NCI-H2227 (cell line): Measurements from ENCODE around the gene IGFBP4.

Experiments used
- DNase-seq: peaks from one replicate; lab custom pipeline; 2025; ENCODE audit not compliant: unreplicated experiment; lab: John Stamatoyannopoulos, UW

The IGFBP4 gene

GRCh38 chr17:40431231-40431602, 12.0 kb upstream of the IGFBP4 start:
- DNase-seq: no peak

GRCh38 chr17:40432864-40433528, 10.3 kb upstream of the IGFBP4 start:
- DNase-seq: no peak

- DNase-seq: peak; percentile 23
Observed at GRCh38 chr17:40433551-40434415, 9.5 kb upstream of the IGFBP4 start.

- no peak for DNase-seq
Observed at GRCh38 chr17:40436636-40437035, 6.6 kb upstream of the IGFBP4 start.

- no peak for DNase-seq
Observed at GRCh38 chr17:40437095-40437732, 6.0 kb upstream of the IGFBP4 start.

GRCh38 chr17:40440166-40440565, 3.1 kb upstream of the IGFBP4 start:
- no peak for DNase-seq

GRCh38 chr17:40442392-40443195, 656 bp upstream of the IGFBP4 start:
- DNase-seq: peak; percentile 55

GRCh38 chr17:40443988-40444899, 994 bp downstream of the IGFBP4 start:
- no peak for DNase-seq

- DNase-seq: no peak
Observed at GRCh38 chr17:40445751-40446468, 2.7 kb downstream of the IGFBP4 start.

GRCh38 chr17:40447148-40447644, 3.9 kb downstream of the IGFBP4 start:
- DNase-seq: no peak

GRCh38 chr17:40447806-40448205, 4.6 kb downstream of the IGFBP4 start:
- DNase-seq: no peak

GRCh38 chr17:40448213-40448638, 5.0 kb downstream of the IGFBP4 start:
- DNase-seq: no peak

GRCh38 chr17:40448639-40449261, 5.5 kb downstream of the IGFBP4 start:
- DNase-seq: no peak

- no peak for DNase-seq
Observed at GRCh38 chr17:40450175-40450574, 6.9 kb downstream of the IGFBP4 start.

- DNase-seq: no peak
Observed at GRCh38 chr17:40451420-40451819, 8.2 kb downstream of the IGFBP4 start.

- DNase-seq: no peak
Observed at GRCh38 chr17:40452216-40452787, 9.1 kb downstream of the IGFBP4 start.

GRCh38 chr17:40452921-40453378, 9.7 kb downstream of the IGFBP4 start:
- DNase-seq: no peak

GRCh38 chr17:40453881-40454612, 10.8 kb downstream of the IGFBP4 start:
- DNase-seq: no peak
